ENCODE results near the gene ZIM2.

DNA sequence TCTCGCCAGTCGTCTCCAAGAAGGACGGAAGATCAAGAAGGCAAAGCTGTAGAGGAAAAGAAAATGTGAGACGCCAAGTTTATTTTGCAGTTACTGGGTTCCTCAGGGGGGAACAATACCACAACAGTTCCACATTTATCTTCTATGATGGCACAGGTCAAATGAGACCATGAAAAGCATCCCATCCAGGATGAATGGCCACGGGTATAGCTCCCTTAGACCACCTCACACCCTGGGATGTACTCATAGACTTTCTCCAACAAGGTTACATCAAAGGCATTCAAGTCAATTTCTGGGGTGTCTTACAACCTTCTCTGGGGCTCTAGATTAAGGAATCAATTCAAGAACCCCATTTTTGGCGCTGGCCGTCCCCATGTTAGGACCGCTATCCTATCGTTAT is 4.5 kb downstream of the ZIM2 start:
- TF ChIP-seq GATA3 (IDR thresholded peaks at IDR 0.05; ENCODE audit: low read depth, low read length) (no peak), GATA2 (IDR thresholded peaks at IDR 0.05; ENCODE audit: low read depth, low read length) (no peak)

Measured in SH-SY5Y (cell line).